SH-SY5Y (cell line): ENCODE results near the gene USP7.

Source experiments
- GATA2 ChIP-seq: IDR thresholded peaks from 2 replicates; pipeline ENCODE4 v1.6.1; 2011; ENCODE audit warnings: mild to moderate bottlenecking, low read depth, low read length
- GATA3 ChIP-seq: IDR thresholded peaks from 2 replicates; pipeline ENCODE4 v1.6.1; 2011; ENCODE audit warnings: low read depth, mild to moderate bottlenecking, low read length, moderate library complexity

- TF ChIP-seq GATA3 (no peak), GATA2 (no peak)
Measured at GRCh38 chr16:9002042-9002441, 38.3 kb upstream of the USP7 start.
